ENCODE data around the gene FERMT3.

DNA sequence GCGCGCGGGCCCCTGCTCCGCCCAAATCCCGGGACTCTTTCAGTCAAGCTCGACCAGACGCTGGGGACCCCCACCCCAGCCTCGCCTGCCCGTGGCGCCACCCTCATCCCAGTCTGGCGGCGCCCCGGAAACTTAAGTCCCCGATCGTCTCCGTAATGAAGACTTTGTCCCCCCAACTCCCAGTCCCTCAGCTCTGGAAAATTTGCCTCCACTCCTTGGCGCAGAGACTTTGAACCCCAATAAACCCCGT lies 45.2 kb downstream of the FERMT3 start:
- TF ChIP-seq RNF2 (IDR thresholded peaks at IDR 0.05; ENCODE audit: borderline replicate concordance, low read depth, low read length, missing control alignments, poor library complexity, severe bottlenecking) (no peak), POLR2AphosphoS5 (IDR thresholded peaks at IDR 0.05; ENCODE audit: low read depth, low read length) (no peak), RAD21 (IDR thresholded peaks at IDR 0.05 in 1 of 2, conservative IDR thresholded peaks at IDR 0.05 in 1 of 2; ENCODE audit: low read depth in 2 of 2, low read length in 2 of 2) (no peak), YY1 (IDR thresholded peaks at IDR 0.05; ENCODE audit: low read depth, low read length) (no peak), CEBPB (IDR thresholded peaks at IDR 0.05; ENCODE audit: low read depth, low read length) (no peak), FOSL1 (IDR thresholded peaks at IDR 0.05; ENCODE audit: insufficient read depth, low read depth, low read length) (no peak), CBX5 (IDR thresholded peaks at IDR 0.05; ENCODE audit: low read depth, low read length) (no peak)
- TF ChIP-seq, protein P1, sequence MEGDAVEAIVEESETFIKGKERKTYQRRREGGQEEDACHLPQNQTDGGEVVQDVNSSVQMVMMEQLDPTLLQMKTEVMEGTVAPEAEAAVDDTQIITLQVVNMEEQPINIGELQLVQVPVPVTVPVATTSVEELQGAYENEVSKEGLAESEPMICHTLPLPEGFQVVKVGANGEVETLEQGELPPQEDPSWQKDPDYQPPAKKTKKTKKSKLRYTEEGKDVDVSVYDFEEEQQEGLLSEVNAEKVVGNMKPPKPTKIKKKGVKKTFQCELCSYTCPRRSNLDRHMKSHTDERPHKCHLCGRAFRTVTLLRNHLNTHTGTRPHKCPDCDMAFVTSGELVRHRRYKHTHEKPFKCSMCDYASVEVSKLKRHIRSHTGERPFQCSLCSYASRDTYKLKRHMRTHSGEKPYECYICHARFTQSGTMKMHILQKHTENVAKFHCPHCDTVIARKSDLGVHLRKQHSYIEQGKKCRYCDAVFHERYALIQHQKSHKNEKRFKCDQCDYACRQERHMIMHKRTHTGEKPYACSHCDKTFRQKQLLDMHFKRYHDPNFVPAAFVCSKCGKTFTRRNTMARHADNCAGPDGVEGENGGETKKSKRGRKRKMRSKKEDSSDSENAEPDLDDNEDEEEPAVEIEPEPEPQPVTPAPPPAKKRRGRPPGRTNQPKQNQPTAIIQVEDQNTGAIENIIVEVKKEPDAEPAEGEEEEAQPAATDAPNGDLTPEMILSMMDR (IDR thresholded peaks at IDR 0.05; ENCODE audit: control extremely low read depth in 1 of 3, insufficient read depth in 1 of 3, low read depth in 1 of 3, low read length in 3 of 3) = no peak
- TF ChIP-seq, protein P2, sequence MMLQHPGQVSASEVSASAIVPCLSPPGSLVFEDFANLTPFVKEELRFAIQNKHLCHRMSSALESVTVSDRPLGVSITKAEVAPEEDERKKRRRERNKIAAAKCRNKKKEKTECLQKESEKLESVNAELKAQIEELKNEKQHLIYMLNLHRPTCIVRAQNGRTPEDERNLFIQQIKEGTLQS (IDR thresholded peaks at IDR 0.05; ENCODE audit: insufficient read depth, low read depth, low read length) = no peak

Data from H1 (cell line).